HepG2 (cell line): ENCODE data around the gene IPPK. TPM values are rescaled to one million over a fixed set of nuclear protein-coding genes. Genes with fewer than 3 reads are reported as not detected.

Experiments used
- ATAC-seq: fragments of 200-7000 bp; cut with Tn5 transposase; 3 replicates; pipeline ENCODE4 v1.9.1; 2020; ENCODE audit warnings: mild to moderate bottlenecking, moderate library complexity
- BruUV-seq: library from RNA; stranded (reverse); fragments of 400-500 nt; replicated peaks from 2 replicates; lab custom pipeline; 2021; lab: Mats Ljungman, UMichigan
- CTCF ChIA-PET: fragments of 300-600 bp; formaldehyde crosslinking; extraction: SDS; loops from one replicate; lab custom pipeline; 2021; ENCODE audit warnings: low total read pairs, inconsistent platforms, low intra/inter-chr PET ratio; lab: Yijun Ruan, JAX
- POLR2A ChIA-PET: fragments of 350-600 bp; sonication (Branson Sonifier 250); formaldehyde crosslinking; loops from one replicate; lab custom pipeline; 2020; ENCODE audit warnings: antibody characterized with exemption, inconsistent platforms; lab: Yijun Ruan, JAX
- DNase-seq: peaks from one replicate; pipeline ENCODE4 v3.0.0-alpha.2; 2015; ENCODE audit warnings: low spot score
- FAIRE-seq: peaks from 3 replicates; lab custom pipeline; 2011; peaks lifted over from hg19 to GRCh38; lab: Jason Lieb, UNC
- H2AFZ ChIP-seq: one replicate; pipeline ENCODE4 v1.6.1; 2011; ENCODE audit warnings: low read length, inconsistent platforms
- H3K27ac ChIP-seq: fragments of 300-600 bp; 3 replicates; pipeline ENCODE4 v1.8.0; 2011; ENCODE audit warnings: mixed run types, mild to moderate bottlenecking, mixed read lengths, low read length, inconsistent platforms; ENCODE audit not compliant: insufficient read depth; ENCODE audit errors: extremely low read length
- H3K27me3 ChIP-seq, 2 experiments: fragments of 200-600 bp in 1 of 2; 2 replicates in 1 of 2; 3 replicates in 1 of 2; pipeline versions ENCODE4 v1.6.0 to v1.8.0; 2011; ENCODE audit warnings: low read length in 2 of 2, mild to moderate bottlenecking in 2 of 2, moderate library complexity in 2 of 2, inconsistent platforms in 1 of 2; ENCODE audit not compliant: insufficient read depth in 2 of 2, control insufficient read depth in 1 of 2
- H3K36me3 ChIP-seq, 2 experiments: fragments of 200-600 bp in 1 of 2; replicated peaks in 1 of 2; 2 replicates in 1 of 2; 3 replicates in 1 of 2; pipeline versions ENCODE4 v1.5.1 to v1.8.0; 2011; ENCODE audit warnings: low read length in 2 of 2, inconsistent platforms in 1 of 2; ENCODE audit not compliant: insufficient read depth in 2 of 2, control insufficient read depth in 1 of 2
- H3K4me1 ChIP-seq: 2 replicates; pipeline ENCODE4 v1.5.1; 2012; ENCODE audit warnings: low read length, inconsistent platforms; ENCODE audit not compliant: insufficient read depth
- H3K4me2 ChIP-seq: 2 replicates; pipeline ENCODE4 v1.6.0; 2011; ENCODE audit warnings: low read depth, low read length, inconsistent platforms
- H3K4me3 ChIP-seq, 3 experiments: fragments of 200-600 bp in 1 of 3; sonication (generic), shearing (Covaris generic) in 1 of 3; replicated peaks in 1 of 3; 2 replicates each; pipeline ENCODE4 v1.5.1; 2011 to 2016; ENCODE audit warnings: low read length in 3 of 3, inconsistent platforms in 2 of 3, low read depth in 2 of 3, mild to moderate bottlenecking in 2 of 3, control low read depth in 1 of 3, mixed read lengths in 1 of 3; ENCODE audit not compliant: insufficient read depth in 1 of 3
- H3K79me2 ChIP-seq: one replicate; pipeline ENCODE4 v1.6.1; 2011; ENCODE audit warnings: low read length, inconsistent platforms; ENCODE audit not compliant: insufficient read depth
- H3K9ac ChIP-seq: 2 replicates; pipeline ENCODE4 v1.6.0; 2011; ENCODE audit warnings: mild to moderate bottlenecking, low read depth, low read length, inconsistent platforms; ENCODE audit not compliant: insufficient read depth
- H3K9me3 ChIP-seq: 2 replicates; pipeline ENCODE4 v1.5.1; 2012; ENCODE audit warnings: mild to moderate bottlenecking, low read length
- H4K20me1 ChIP-seq: 2 replicates; pipeline ENCODE4 v1.6.0; 2011; ENCODE audit warnings: inconsistent platforms, mild to moderate bottlenecking, low read length, moderate library complexity; ENCODE audit not compliant: insufficient read depth
- FLYWCH1 ChIP-seq: sonication (generic); formaldehyde crosslinking; IDR thresholded peaks from 2 replicates; pipeline ENCODE4 v1.8.1; 2023; ENCODE audit warnings: mild to moderate bottlenecking, missing genetic modification reagents
- NONO ChIP-seq, 2 experiments: fragments of 450-650 bp in 1 of 2; sonication (generic) in 1 of 2; formaldehyde crosslinking in 1 of 2; IDR thresholded peaks in 1 of 2; conservative IDR thresholded peaks in 1 of 2; 2 replicates each; pipeline versions ENCODE4 v1.6.1 to v1.8.0; 2017 to 2022; ENCODE audit warnings: mild to moderate bottlenecking in 1 of 2, missing genetic modification reagents in 1 of 2, moderate library complexity in 1 of 2
- SALL1 ChIP-seq: sonication (generic); formaldehyde crosslinking; IDR thresholded peaks from 2 replicates; pipeline ENCODE4 v1.8.0; 2022; ENCODE audit warnings: mild to moderate bottlenecking, missing genetic modification reagents
- U2AF2 ChIP-seq: fragments of 200-400 bp; formaldehyde crosslinking; IDR thresholded peaks from 2 replicates; pipeline ENCODE4 v1.6.1; 2017; ENCODE audit warnings: low read depth, mild to moderate bottlenecking, low read length
- ZBED4 ChIP-seq: sonication (generic); formaldehyde crosslinking; IDR thresholded peaks from 2 replicates; pipeline ENCODE4 v1.4.0; 2020; ENCODE audit warnings: missing genetic modification reagents, borderline replicate concordance
- ZNF33A ChIP-seq: sonication (generic); formaldehyde crosslinking; IDR thresholded peaks from 2 replicates; pipeline ENCODE4 v1.5.1; 2020; ENCODE audit warnings: missing genetic modification reagents, mild to moderate bottlenecking, moderate library complexity, borderline replicate concordance
- WGBS: methylation state at CpG from one replicate; pipeline ENCODE4 v1.1.6; 2017; ENCODE audit warnings: low lambda C conversion rate; 5-methylcytosine and 5-hydroxymethylcytosine counted together
- in situ Hi-C: cut with HindIII; loops from 2 replicates; pipeline ENCODE4 v1.10.0; 2017; ENCODE audit warnings: low pct_unique_long_range_greater_than_20kb; ENCODE audit not compliant: extremely low pct_ligation_motif_present
- intact Hi-C: fragments of 100-400 bp; cut with micrococcal nuclease; formaldehyde crosslinking; loops from one replicate; pipeline ENCODE4 v1.10.0; 2022; ENCODE audit not compliant: unreplicated experiment
- polyA plus RNA-seq, 8 experiments: library from polyadenylated mRNA; depleted of rRNA in 3 of 8; stranded (reverse) in 7 of 8; unstranded in 1 of 8; fragments of >200 nt; fragmentation: Illumina TruSeq in 4 of 8; extraction: Trizol in 4 of 8; gene quantifications; 2 replicates each; pipeline versions ENCODE4 v1.2.1 to v1.2.3, GENCODE V29; 2011 to 2016; ENCODE audit warnings: low read depth in 4 of 8, missing spikeins in 1 of 8, mixed read lengths in 1 of 8; ENCODE audit not compliant: insufficient read depth in 1 of 8
- total RNA-seq, 5 experiments: library from RNA; depleted of rRNA; stranded (reverse); fragments of >200 nt; fragmentation: Illumina TruSeq; extraction: Trizol; gene quantifications; 2 replicates each; pipeline ENCODE4 v1.2.3, GENCODE V29; 2016; ENCODE audit warnings: low read depth in 1 of 5
- TF ChIP-seq, protein P1 (sequence below): sonication (generic); formaldehyde crosslinking; IDR thresholded peaks from 2 replicates; pipeline ENCODE4 v1.5.1; 2020; ENCODE audit warnings: missing genetic modification reagents, mild to moderate bottlenecking, borderline replicate concordance

Gene IPPK
- total and polyA plus RNA-seq, 2 of the 13 experiments (the other 11 are each of a cell fraction or from before 2014, with no cell fraction given) = 9.9 to 14.1 TPM

DNA sequence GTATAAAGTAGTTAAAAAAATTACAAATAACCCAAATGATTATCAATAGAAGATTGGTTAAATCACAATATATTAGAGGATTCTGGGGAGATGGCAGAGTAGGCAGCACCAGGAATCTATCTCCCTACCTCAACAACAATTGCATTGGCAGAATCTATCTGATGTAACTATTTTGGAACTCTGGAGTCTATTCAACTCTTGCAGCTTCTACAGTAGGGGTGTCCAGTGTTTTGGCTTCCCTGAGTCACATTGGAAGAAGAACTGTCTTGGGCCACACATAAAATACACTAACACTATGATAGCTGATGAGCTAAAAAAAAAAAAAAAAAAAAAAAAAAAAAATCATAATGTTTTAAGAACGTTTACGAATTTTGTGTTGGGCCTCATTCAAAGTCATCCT, 104.9 kb downstream of the IPPK start:
- CTCF ChIA-PET = no interaction called here
- 89% methylated on average over 2 of the region's 2 CpGs for whole genome bisulfite sequencing
- H3K9ac ChIP-seq = no peak overlapping the region
- no peak overlapping the region for H2AFZ ChIP-seq
- no peak for ATAC-seq
- no peaks in the 10 kb centered on the region for H3K27me3 ChIP-seq
- H3K4me2 ChIP-seq = no peak overlapping the region
- H4K20me1 ChIP-seq = no peaks in the 10 kb centered on the region
- TF ChIP-seq FLYWCH1 (CRISPR knock-in tag) (no peak), NONO (IDR thresholded peaks at IDR 0.05) (no peak), NONO (CRISPR knock-in tag; conservative IDR thresholded peaks at IDR 0.05) (no peak), U2AF2 (no peak), SALL1 (CRISPR knock-in tag) (no peak), ZNF33A (CRISPR knock-in tag) (no peak)
- TF ChIP-seq, all 625 proteins: peak for 0
- Histone ChIP-seq H3K4me3 (no peak overlapping the region), H3K27ac (no peak overlapping the region), H3K9me3 (no peaks in the 10 kb centered on the region), H3K36me3 (no peaks in the 10 kb centered on the region), H3K4me1 (no peaks in the 10 kb centered on the region), H3K79me2 (no peaks in the 10 kb centered on the region)
- POLR2A ChIA-PET = no interaction called here
- no peak for DNase-seq
- no peak for FAIRE-seq
- BruUV-seq = no TSS peak
- intact Hi-C loops = no loop called here
- in situ Hi-C loops = no loop called here

DNA sequence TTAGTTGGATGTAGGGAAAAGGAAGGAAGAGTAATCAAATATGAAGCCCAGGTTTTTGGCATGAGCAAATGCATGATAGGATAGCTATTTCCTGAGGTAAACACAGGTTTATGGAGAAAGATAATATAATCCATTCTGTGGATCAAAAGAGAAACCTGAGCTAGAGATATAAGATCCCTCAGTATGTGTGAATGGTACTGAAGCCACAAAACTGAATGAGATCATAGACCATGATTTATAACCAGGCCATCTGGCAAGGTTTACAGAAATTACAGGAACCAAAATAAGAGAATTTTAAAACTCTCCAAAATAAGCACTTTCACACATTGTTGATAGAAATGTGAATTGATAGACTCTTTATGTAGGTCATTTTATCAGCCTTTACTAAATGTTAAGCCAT, 105.4 kb downstream of the IPPK start:
- Histone ChIP-seq H3K4me3 (no peak overlapping the region), H3K4me2 (no peak overlapping the region), H3K27ac (no peak overlapping the region), H2AFZ (no peak overlapping the region), H3K27me3 (no peaks in the 10 kb centered on the region), H3K9ac (no peak overlapping the region), H3K9me3 (no peaks in the 10 kb centered on the region), H3K4me1 (no peaks in the 10 kb centered on the region), H4K20me1 (no peaks in the 10 kb centered on the region), H3K79me2 (no peaks in the 10 kb centered on the region), H3K36me3 (no peaks in the 10 kb centered on the region)
- ATAC-seq (no peak), FAIRE-seq (no peak), DNase-seq (no peak)
- BruUV-seq = no TSS peak
- ChIA-PET POLR2A (no interaction called here), CTCF (no interaction called here)
- intact Hi-C loops (no loop called here), in situ Hi-C loops (no loop called here)
- no peak for TF ChIP-seq ZBED4
- TF ChIP-seq, protein P1, sequence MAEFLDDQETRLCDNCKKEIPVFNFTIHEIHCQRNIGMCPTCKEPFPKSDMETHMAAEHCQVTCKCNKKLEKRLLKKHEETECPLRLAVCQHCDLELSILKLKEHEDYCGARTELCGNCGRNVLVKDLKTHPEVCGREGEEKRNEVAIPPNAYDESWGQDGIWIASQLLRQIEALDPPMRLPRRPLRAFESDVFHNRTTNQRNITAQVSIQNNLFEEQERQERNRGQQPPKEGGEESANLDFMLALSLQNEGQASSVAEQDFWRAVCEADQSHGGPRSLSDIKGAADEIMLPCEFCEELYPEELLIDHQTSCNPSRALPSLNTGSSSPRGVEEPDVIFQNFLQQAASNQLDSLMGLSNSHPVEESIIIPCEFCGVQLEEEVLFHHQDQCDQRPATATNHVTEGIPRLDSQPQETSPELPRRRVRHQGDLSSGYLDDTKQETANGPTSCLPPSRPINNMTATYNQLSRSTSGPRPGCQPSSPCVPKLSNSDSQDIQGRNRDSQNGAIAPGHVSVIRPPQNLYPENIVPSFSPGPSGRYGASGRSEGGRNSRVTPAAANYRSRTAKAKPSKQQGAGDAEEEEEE (CRISPR knock-in tag) = no peak
